Activated CD8-positive, alpha-beta memory T cell treated with anti-CD3 and anti-CD28 coated beads for 48 hours (primary cell): Measurements from ENCODE around the gene SORCS2.
"Not testable (repeated sequence)": the region's sequence is repeated elsewhere in the genome, so short reads cannot be mapped to it uniquely, and the experiment has no call there.

Source experiments
- DNase-seq, 3 experiments: peaks; one replicate each; pipeline ENCODE4 v3.0.0-alpha.2; 2020; ENCODE audit warnings: low read depth in 2 of 3, low spot score in 2 of 3

SORCS2 gene

DNA sequence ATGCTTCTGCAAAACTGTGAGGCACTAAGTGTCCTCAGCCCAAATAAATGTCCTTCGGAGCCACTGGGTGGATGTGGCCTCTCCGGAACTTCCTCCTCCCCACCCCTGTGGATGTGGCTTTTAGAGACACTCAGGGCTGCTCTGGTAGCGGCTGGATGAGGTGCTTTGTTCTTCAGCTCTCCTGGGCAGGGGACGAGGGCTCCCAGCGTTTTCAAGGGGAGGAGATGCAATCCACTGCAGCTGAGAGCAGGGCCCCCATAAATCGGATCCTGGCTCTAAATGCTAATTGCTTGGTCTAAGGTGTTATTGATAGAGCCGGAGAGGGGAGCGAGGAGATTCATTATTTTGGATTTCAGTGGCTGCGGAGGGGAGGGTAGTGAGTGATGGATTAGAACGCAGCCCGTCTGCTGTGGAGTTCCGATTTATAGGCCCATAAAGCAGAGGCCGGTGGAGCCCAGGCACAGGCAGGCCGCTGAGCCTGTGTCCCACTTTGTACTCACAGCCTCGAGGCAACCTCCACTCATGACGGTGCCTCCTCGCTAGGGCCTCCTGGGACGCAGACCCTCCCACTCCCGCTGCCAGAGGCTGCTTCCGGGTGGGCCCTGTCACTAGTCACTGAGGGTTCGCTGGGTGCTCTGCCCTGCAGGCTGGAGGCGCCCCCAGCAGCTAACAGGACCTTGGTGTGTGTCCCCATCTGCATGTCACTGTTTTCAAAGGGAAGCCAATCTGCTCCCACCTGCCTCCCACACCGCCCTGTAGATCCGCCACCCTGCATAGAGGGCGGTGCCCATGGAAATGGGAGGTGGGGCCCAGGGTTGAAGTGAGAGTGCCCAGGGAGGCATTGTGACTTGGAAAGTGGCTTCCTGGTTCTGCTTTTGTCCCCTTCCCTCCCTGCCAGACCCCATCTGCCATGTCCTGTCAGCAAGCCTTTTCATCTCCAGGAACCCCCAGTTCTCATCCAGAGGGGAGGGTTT lies 377.8 kb downstream of the SORCS2 start:
- DNase-seq: no peak

- no peak for DNase-seq
Observed at GRCh38 chr4:7571001-7571400, 378.7 kb downstream of the SORCS2 start.

DNA sequence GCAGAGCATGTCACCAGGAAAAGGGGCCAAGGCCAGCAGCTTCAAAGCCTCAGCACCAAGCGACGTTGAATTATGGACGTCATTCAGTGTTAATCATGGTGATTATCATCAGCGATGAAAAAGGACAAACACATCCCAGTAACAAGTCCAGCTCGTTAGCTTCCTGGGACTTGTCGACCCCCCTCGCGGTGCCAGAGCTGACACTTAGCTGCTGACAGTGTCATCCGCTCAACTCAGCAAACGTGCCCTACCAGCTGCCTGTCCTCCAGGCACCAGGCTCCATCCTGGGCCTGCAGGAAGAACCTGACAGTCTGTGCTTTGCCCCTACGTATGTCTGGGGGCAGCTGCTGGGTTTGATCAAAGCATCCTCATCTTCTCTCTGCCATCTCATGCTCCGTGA lies 379.4 kb downstream of the SORCS2 start:
- DNase-seq: no peak

- no peak for DNase-seq
Observed at GRCh38 chr4:7572894-7573293, 380.6 kb downstream of the SORCS2 start.

GRCh38 chr4:7573576-7574091 lies 381.3 kb downstream of the SORCS2 start:
- no peak for DNase-seq

- DNase-seq: no peak
Observed at GRCh38 chr4:7574287-7575014, 382.1 kb downstream of the SORCS2 start.

DNA sequence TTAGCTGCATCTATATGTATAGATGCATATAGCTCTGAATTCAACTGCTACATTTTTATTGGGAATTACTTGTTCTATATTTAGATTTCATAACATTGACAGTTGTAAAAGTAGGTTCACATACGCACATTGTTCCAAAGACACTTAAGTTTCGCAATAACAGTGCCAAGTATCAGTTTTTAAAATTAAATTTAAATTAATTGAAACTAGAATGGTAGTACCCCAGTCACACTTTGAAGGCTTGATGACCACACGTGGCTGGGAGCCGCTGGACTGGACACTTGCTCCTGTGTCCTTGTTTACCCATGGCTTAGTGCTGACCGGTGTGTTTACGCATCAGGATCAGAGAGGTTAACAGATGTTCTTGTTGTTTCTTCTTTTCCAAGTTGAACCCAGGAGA lies 383.1 kb downstream of the SORCS2 start:
- no peak for DNase-seq

DNA sequence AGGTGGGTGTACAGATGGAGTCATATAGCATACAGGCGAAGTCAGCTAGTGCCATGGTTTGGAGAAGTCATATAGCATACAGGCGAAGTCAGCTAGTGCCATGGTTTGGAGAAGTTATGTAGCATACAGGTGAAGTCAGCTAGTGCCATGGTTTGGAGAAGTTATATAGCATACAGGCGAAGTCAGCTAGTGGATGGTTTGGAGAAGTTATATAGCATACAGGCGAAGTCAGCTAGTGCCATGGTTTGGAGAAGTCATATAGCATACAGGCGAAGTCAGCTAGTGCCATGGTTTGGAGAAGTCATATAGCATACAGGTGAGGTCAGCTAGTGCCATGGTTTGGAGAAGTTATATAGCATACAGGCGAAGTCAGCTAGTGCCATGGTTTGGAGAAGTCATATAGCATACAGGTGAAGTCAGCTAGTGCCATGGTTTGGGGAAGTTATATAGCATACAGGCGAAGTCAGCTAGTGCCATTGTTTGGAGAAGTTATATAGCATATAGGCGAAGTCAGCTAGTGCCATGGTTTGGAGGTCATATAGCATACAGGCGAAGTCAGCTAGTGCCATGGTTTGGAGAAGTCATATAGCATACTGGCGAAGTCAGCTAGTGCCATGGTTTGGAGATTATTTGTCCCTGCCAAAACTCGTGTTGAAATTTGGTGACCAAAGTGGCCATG lies 385.2 kb downstream of the SORCS2 start:
- DNase-seq: not testable (repeated sequence)

- no peak for DNase-seq
Observed at GRCh38 chr4:7581477-7581876, 389.1 kb downstream of the SORCS2 start.

- DNase-seq: no peak
Observed at GRCh38 chr4:7582313-7583097, 390.2 kb downstream of the SORCS2 start.

GRCh38 chr4:7584098-7584497 lies 391.8 kb downstream of the SORCS2 start:
- no peak for DNase-seq

GRCh38 chr4:7584606-7585159 lies 392.3 kb downstream of the SORCS2 start:
- no peak for DNase-seq

- no peak for DNase-seq
Observed at GRCh38 chr4:7585768-7586167, 393.4 kb downstream of the SORCS2 start.

DNA sequence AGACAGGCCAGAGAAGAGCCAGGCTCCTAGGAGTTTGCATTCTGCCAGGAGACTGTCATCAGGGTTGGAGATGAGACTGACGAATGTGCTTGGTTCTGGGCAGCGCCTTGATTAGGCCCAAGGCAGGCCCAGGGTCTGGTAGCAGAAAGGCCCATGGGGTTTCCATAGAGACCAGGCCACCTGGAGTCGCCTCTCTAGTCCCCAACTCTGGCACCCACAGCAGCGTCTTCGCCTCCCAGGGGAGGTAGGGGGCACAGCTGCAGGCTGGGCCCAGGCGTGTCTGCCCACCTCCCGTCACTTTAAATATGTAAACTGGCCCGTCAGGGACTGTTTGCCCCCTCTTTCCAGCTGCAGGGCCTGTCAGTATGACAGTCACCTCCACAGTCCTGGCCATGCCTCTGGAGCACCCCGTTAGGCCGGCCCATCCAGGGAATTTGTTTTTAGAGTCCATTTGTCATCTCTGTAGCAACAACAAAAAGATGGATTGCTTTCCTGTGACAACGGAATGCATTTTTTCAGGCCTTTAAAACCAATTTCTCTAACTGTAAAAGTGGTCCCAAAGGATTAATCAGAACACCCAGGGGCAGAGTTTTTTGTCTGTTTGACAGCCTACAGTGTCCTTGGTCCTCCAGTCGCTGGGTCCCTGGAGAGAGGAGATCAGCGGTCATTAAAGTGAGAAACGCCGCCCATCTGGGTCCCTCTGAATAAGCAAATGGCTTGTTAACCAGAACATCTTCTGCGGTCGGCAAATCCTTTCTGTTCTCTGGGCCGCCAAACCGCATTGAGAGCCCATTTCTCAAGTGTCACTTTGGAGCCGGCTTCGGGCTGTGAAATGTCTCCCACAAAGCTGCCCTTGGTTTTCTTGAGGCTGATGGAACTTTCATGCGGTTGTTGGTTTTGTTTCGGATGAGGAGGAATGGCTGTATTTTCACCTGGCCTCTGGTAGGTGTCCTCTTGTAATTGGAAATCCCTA lies 395.4 kb downstream of the SORCS2 start:
- DNase-seq: no peak

DNA sequence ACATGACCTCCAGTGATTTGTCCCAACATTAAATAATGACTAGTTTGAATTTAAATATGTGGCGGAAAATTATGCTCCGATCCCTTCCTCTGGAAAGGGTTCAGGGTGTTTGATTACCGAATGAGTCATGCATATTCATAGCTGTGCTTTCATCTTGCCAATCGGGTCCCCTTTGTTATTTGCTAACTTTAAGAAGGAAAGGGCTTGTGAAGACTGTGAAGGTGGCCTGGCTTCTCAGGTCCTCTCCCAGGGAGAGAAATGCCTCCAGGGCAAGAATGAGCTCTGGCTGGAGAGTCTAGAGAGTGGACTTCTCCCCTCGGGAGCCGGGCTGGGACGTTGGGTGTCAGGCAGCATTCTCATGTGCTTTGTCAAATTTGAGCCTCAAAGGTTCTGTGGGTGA lies 397.9 kb downstream of the SORCS2 start:
- DNase-seq: no peak

DNA sequence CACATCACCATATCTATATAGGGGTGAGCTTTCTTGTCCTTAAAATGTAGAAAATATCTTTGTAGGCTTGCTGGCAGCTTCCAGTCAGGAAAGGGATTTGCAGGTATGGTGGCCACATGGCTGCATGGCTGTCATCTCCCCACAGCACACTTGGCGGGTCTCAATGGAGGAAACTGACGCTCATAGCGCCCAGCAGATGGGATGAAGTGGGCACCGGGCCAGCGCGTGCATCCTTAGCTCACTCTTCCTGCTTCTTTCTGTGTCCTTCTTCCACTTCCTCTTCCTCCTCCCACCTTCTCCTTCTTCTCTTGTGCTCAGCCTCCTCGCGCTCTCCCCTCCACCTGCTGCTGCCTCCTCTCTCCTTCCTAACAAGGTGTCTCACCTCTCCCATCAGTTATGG lies 398.6 kb downstream of the SORCS2 start:
- DNase-seq: no peak

DNA sequence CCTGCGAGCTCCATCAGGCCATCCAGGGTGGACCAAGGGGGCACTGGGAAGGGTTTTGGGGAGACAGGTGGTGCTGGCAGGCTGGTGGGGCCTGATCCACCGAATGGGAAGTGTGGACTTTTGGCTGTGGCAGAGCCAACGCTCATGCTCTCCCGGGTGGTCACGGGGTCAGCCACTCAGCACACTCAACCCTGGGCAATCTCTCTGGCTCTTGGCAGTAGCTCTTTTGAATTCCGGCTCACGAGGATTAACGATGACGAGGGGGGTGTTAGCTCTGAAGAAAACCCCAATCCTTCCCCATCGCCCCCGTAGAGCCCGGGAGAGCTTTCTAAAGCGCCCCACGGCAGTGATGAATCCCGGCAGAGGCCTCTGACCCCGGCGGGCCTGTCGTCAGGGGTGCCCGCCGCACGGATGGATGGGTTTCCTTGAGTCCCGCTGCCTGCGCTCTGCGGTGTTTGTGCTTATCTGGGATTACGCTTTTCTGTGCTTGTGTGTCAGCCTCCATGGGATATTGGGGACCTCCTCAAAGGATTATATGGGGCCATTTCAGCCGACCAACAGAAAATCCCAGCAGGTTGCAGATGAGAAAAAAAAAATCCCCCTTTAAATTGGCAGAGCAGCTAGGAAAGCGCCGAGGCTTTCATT lies 399.2 kb downstream of the SORCS2 start:
- no peak for DNase-seq

- no peak for DNase-seq
Observed at GRCh38 chr4:7593646-7594412, 401.5 kb downstream of the SORCS2 start.
